GM21529 (cell line): ENCODE results near the gene SMYD2.

ENCODE experiments used
- ATAC-seq: cut with Tn5 transposase; IDR thresholded peaks from one replicate; pipeline ENCODE4 v1.9.1; 2021; ENCODE audit not compliant: unreplicated experiment

SMYD2 gene

DNA sequence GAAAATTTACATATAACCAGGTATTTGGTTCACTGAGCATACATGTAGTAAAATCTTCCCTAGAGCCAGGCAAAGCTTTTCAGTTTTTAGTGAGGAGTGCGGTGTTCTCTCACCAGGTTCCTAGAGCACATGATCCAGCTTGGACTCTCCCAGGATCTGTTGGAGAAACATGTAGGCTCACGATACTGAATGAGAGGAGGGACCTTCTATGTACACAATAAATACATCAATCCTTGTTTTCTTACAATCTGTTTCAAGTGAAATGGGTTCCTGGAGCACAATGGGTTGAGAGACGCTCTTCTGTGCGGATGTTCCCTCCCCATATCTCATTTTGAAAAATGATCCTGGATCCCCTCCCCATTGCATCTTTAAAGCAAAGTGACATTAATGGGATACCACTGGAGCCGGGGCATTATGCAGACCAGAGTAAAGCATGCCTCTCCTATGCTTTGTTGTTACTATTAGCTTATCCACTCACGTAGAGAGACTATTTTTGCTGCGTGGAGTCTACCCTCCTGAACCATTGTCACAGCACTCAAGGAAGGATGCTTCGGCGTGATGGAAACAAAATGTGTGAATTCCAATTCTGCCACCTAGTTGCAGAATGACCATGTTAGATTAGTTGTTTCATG, 19.3 kb downstream of the SMYD2 start:
- ATAC-seq: no peak

- no peak for ATAC-seq
These were observed 20.6 kb downstream of the SMYD2 start for GRCh38 chr1:214301526-214301925.

GRCh38 chr1:214303141-214303930, 22.4 kb downstream of the SMYD2 start:
- no peak for ATAC-seq

- ATAC-seq: no peak
These were observed 24.3 kb downstream of the SMYD2 start for GRCh38 chr1:214305164-214305751.

- ATAC-seq: no peak
These were observed 25.3 kb downstream of the SMYD2 start for GRCh38 chr1:214306269-214306668.

- peak; percentile 62 for ATAC-seq
These were observed 29.1 kb downstream of the SMYD2 start for GRCh38 chr1:214310010-214310409.

DNA sequence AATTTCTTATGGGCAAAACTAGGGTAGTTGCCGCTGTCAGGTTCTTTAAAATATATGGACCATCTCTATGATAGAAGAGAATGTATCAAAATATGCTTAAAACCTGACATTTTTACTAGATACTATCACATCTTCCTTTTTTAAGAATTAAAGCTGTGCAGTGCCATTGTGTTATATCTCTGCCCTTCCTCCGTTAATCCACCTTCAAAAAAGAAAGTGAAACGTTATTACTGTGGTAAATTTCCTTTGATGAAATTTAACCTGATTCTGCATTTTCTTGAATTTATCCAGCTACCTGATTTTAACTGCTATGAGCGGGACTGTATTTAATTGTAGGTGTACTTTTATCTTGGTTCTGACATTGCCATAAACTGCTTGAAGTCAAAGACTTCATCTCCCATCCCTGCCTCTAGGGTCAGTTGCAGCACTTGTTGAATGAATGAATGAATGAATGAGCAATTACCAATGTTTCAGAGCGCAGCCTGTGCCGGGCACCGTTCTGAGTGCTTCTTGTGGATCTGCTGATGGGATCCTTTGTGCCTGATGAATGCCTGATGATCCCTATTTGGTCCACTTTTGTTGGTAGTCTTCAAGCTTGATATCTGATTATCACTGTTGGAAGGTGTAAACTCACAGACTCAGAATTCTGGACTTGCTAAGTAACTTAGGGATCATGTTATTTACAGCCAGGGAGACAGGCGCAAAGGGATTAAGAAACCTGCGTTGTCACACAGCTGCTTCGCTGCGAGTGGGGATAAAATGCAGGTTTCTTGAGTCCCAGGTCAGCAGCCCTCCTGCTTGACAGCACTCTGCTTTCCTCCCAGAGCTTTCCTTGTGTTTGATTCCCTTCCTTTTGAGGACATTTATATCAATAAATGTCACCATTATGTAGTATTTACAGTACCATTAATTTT, 30.1 kb downstream of the SMYD2 start:
- ATAC-seq: no peak

- no peak for ATAC-seq
These were observed 31.6 kb downstream of the SMYD2 start for GRCh38 chr1:214312530-214313051.

GRCh38 chr1:214314178-214314843, 33.4 kb downstream of the SMYD2 start:
- no peak for ATAC-seq

- peak; percentile 37 for ATAC-seq
These were observed 35.6 kb downstream of the SMYD2 start for GRCh38 chr1:214316593-214316992.

GRCh38 chr1:214317300-214317699, 36.3 kb downstream of the SMYD2 start:
- no peak for ATAC-seq

- ATAC-seq: no peak
These were observed 36.8 kb downstream of the SMYD2 start for GRCh38 chr1:214317734-214318133.

- ATAC-seq: peak; percentile 44
These were observed 37.4 kb downstream of the SMYD2 start for GRCh38 chr1:214318356-214318755.

DNA sequence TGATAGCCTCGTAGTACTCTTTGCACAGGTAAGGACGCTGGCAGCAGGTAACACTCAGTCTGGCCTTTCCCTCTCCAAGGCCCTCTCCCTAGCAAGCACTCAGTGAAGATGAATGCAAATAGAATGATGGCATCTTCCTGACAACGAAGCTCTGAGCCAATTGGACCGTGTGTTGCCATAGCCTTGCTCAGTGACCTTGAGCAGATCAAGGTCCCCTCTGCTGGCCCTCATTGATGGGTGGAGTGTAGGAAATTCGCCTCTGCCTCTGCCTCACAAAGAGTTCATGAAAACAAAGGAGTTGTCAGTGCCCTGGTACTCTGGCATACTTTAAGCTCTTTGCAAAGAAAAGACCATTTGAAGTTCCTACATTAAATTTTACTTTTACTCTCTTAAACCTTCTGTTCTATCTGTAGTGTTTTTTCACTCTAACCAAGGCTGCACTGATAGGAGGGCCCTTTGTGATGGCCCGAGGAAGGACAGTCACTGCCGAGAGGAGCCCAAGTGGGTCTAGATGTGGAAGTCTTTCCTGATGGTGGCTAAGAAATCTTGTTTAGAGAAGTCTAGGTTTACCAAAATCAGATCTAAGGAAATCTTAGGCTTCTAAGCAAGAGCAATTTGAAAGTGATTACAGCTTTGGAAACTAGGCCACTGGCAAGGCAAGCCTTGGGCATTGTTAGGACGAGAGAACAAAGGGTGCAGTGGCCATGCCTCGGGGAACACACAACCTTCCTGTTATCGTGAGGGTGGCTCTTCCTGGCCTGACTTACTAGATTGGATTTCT, 38.2 kb downstream of the SMYD2 start:
- no peak for ATAC-seq

GRCh38 chr1:214319938-214320337, 39.0 kb downstream of the SMYD2 start:
- no peak for ATAC-seq

DNA sequence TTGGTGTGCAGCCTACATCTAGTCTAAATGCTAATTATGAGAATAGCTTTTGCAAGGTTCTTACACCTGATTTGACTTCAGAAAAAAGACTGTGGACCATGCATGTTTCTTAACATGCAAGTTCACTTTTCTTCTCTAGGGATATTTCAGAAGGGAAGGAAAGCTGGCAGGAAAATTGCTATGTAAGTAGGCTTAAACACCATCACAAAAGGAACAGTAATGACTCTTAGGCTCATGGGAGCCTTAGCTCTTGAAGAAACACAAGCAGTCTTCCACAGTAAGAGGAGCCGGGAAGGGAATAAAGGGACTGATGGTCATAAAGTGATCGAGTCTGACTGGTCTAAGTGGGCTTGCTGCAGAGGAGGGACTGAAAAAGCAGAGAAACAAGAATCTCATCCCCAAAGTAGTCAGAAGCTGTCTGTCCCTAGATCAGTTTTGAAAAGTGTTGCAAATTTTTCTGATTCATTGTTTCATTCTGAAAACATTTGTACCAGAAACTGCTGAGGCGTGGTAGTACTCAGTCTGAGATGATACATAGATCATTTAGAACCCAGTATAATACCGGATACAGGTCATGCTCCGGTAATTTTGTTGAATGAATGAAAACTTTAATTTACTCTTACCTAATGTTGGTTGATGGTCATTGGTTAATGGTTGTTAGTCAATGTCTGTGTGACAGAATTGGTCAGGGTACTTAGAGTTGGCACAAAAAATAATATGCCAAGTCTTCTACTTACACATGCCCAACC, 40.9 kb downstream of the SMYD2 start:
- ATAC-seq: peak; percentile 72

DNA sequence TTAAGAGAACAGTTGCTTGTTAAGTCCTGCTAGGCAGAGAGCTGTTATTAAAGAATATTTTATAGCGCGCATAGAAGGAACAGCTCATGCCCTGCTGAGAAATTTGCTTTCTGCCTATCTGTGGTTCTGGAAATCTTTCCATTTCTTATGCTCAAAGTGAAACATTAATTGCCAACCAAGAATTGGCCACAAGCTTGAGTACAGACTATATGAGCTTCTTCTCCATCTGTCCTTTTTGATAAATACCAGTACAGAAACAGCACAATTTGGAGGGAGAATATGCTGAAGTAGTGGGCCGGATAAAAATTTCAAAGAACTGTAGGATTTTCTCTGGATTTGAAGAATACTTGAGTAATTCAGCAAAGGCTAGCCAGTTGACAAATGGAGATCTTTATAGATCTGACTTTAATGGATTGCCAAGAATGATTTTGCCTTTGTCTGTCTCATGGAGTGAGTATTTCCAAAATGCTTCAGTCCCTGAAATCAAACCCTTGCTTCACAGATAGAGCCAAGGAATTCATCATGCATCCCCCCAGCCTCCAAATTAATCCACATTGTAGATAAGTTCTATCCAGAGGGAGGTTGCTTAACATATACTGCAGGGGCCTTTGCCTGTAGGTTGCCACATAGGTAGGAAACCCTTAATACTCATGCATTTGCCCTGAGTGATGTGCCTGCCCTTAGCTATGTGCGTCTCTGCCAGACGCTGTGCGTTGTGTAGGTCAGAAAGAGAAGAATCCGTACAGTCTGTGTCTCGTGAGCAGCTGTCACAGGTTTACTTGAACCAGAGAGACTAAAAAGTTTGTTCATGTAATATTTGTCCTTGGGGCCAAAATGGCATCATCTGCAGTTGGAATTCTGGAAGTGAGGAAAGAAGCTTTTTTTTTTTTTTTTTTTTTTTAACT, 44.2 kb downstream of the SMYD2 start:
- no peak for ATAC-seq

- peak; percentile 42 for ATAC-seq
These were observed 45.4 kb downstream of the SMYD2 start for GRCh38 chr1:214326406-214326805.
